Inflammatory macrophage treated with lipopolysaccharide for 1 hour (primary cell): Measurements from ENCODE around the gene VTI1B.

ENCODE experiments used
- DNase-seq, 2 donors: peaks; one replicate each; pipeline ENCODE4 v3.0.0-alpha.2; 2020 to 2022

Gene VTI1B

GRCh38 chr14:67675219-67675582 is 769 bp upstream of the VTI1B start:
- no peak for DNase-seq

- peak; percentile 50 to 55 for DNase-seq
These were observed 323 bp downstream of the VTI1B start for GRCh38 chr14:67674139-67674479.

- no peak for DNase-seq
These were observed 981 bp downstream of the VTI1B start for GRCh38 chr14:67673451-67673850.

GRCh38 chr14:67668559-67668958 is 5.9 kb downstream of the VTI1B start:
- no peak for DNase-seq

GRCh38 chr14:67666750-67667449 is 7.5 kb downstream of the VTI1B start:
- peak; percentile 34 to 63 for DNase-seq

- DNase-seq, result no peak
These were observed 8.6 kb downstream of the VTI1B start for GRCh38 chr14:67665868-67666267.

- no peak for DNase-seq
These were observed 10.8 kb downstream of the VTI1B start for GRCh38 chr14:67663633-67664032.

- DNase-seq, result no peak
These were observed 20.7 kb downstream of the VTI1B start for GRCh38 chr14:67653651-67654280.

- DNase-seq, result no peak
These were observed 22.2 kb downstream of the VTI1B start for GRCh38 chr14:67652189-67652588.

- no peak for DNase-seq
These were observed 23.7 kb downstream of the VTI1B start for GRCh38 chr14:67650694-67651093.

GRCh38 chr14:67650151-67650550 is 24.3 kb downstream of the VTI1B start:
- no peak for DNase-seq

GRCh38 chr14:67646131-67646530 is 28.3 kb downstream of the VTI1B start:
- DNase-seq, result no peak

GRCh38 chr14:67645414-67645813 is 29.0 kb downstream of the VTI1B start:
- DNase-seq, result no peak

- DNase-seq, result no peak
These were observed 30.0 kb downstream of the VTI1B start for GRCh38 chr14:67644428-67644827.

- no peak for DNase-seq
These were observed 30.7 kb downstream of the VTI1B start for GRCh38 chr14:67643713-67644112.

GRCh38 chr14:67641902-67642749 is 32.3 kb downstream of the VTI1B start:
- DNase-seq, result no peak

- no peak for DNase-seq
These were observed 33.0 kb downstream of the VTI1B start for GRCh38 chr14:67641480-67641879.

GRCh38 chr14:67638642-67639041 is 35.8 kb downstream of the VTI1B start:
- DNase-seq, result no peak

GRCh38 chr14:67636361-67636919 is 38.0 kb downstream of the VTI1B start:
- DNase-seq, result no peak

GRCh38 chr14:67633451-67634147 is 40.8 kb downstream of the VTI1B start:
- DNase-seq, result no peak

- no peak for DNase-seq
These were observed 43.5 kb downstream of the VTI1B start for GRCh38 chr14:67630938-67631337.

GRCh38 chr14:67630186-67630585 is 44.2 kb downstream of the VTI1B start:
- no peak for DNase-seq

- DNase-seq, result no peak
These were observed 46.9 kb downstream of the VTI1B start for GRCh38 chr14:67627519-67627918.
